Ascending aorta (tissue), 2 donors: ENCODE data around the gene FAM131C. TPM values are rescaled to one million over a fixed set of nuclear protein-coding genes. Genes with fewer than 3 reads are reported as not detected.
A peak's percentile ranks its signal among the peaks of the same experiment; 100 is the strongest.

Experiments
- DNase-seq, 2 donors: peaks; one replicate each; pipeline ENCODE4 v3.0.0-alpha.2; 2019; ENCODE audit warnings: low spot score in 2 of 2
- H3K27ac ChIP-seq, 2 donors: fragments of 200-600 bp; sonication (generic); one replicate each; pipeline ENCODE4 v1.5.1; 2016 to 2017; ENCODE audit warnings: mild to moderate bottlenecking in 1 of 2
- H3K27me3 ChIP-seq: fragments of 200-600 bp; sonication (generic); one replicate; pipeline ENCODE4 v1.5.1; 2017
- H3K36me3 ChIP-seq, 2 donors: fragments of 200-600 bp; sonication (generic); one replicate each; pipeline ENCODE4 v1.5.1; 2016
- H3K4me1 ChIP-seq, 2 donors: fragments of 200-600 bp; sonication (generic); one replicate each; pipeline ENCODE4 v1.5.1; 2016 to 2017; ENCODE audit warnings: mild to moderate bottlenecking in 1 of 2
- H3K4me3 ChIP-seq, 2 donors: fragments of 200-600 bp; sonication (generic); one replicate each; pipeline ENCODE4 v1.5.1; 2016 to 2017; ENCODE audit warnings: mild to moderate bottlenecking in 1 of 2
- H3K9me3 ChIP-seq, 2 donors: fragments of 200-600 bp; sonication (generic); one replicate each; pipeline ENCODE4 v1.5.1; 2016
- intact Hi-C: fragments of 100-400 bp; cut with DNase I; formaldehyde crosslinking; loops from one replicate; pipeline ENCODE4 v1.15.1; 2023
- total RNA-seq: library from RNA; depleted of rRNA; stranded (reverse); fragments of >200 nt; gene quantifications from one replicate; pipeline ENCODE4 v1.1.0, GENCODE V29; 2016
- TF ChIP-seq, protein P1 (sequence below), 3 experiments: fragments of 200-600 bp in 2 of 3; fragments of 450-650 bp in 1 of 3; sonication (generic) in 2 of 3; IDR thresholded peaks; one replicate each; pipeline ENCODE4 v1.5.1; 2016 to 2019; ENCODE audit warnings: antibody characterized with exemption in 3 of 3, mild to moderate bottlenecking in 1 of 3, moderate library complexity in 1 of 3

The FAM131C gene
- total RNA-seq, 1 donor from 2014 or later, result 0.21 TPM

DNA sequence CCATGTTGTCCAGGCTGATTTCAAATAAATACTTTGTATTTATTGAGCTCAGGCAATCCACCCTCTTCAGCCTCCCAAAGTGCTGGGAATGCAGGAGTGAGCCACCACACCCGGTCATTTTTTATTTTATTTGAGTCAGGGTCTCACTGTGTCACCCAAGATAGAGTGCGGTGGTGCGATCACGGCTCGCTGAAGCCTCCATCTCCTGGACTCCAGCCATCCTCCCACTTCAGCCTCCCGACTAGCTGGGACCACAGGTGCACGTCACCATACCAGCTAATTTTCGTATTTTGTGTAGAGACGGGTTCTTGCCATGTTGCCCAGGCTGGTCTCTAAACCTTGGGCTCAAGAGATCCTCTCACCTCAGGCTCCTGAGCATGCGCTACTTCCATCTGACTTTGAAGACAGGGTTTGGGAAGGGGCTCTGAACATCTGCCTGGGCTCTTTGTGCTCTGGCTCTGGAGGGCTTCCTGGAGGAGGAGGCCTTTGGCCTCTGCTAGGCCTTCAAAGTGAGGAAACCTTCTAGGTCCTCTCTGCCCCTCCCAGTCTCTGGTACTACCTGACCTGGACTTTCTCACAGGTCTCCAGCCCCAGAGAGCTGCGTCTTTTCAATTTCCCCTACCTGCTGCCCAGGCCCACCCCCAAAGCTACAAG is 61.4 kb downstream of the FAM131C start:
- Histone ChIP-seq H3K27me3 (no peaks in the 10 kb centered on the region), H3K9me3 (no peaks in the 10 kb centered on the region), H3K27ac (peak overlapping the region; percentile 95 to 98), H3K4me1 (peaks cover 15 to 38% of the 10 kb centered on the region in 2 donors), H3K36me3 (peaks cover 0 to 4% of the 10 kb centered on the region in 2 donors), H3K4me3 (peak overlapping the region in 1 of 2 donors; percentile 74)
- TF ChIP-seq, protein P1, sequence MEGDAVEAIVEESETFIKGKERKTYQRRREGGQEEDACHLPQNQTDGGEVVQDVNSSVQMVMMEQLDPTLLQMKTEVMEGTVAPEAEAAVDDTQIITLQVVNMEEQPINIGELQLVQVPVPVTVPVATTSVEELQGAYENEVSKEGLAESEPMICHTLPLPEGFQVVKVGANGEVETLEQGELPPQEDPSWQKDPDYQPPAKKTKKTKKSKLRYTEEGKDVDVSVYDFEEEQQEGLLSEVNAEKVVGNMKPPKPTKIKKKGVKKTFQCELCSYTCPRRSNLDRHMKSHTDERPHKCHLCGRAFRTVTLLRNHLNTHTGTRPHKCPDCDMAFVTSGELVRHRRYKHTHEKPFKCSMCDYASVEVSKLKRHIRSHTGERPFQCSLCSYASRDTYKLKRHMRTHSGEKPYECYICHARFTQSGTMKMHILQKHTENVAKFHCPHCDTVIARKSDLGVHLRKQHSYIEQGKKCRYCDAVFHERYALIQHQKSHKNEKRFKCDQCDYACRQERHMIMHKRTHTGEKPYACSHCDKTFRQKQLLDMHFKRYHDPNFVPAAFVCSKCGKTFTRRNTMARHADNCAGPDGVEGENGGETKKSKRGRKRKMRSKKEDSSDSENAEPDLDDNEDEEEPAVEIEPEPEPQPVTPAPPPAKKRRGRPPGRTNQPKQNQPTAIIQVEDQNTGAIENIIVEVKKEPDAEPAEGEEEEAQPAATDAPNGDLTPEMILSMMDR (IDR thresholded peaks at IDR 0.05), result no peak
- DNase-seq, result no peak
- intact Hi-C loops, result loop anchor here (5.0 kb wide), 1 partner anchor 355 kb away; the partner anchor contains the start of gene SZRD1

- TF ChIP-seq, protein P1 (IDR thresholded peaks at IDR 0.05), result no peak
- intact Hi-C loops, result loop anchor here (5.0 kb wide), 1 partner anchor 356 kb away; the partner anchor contains the start of gene SZRD1
- H3K27ac ChIP-seq, result no peak overlapping the region
These were observed 62.6 kb downstream of the FAM131C start for GRCh38 chr1:16010837-16011236.

GRCh38 chr1:16009678-16010077 is 63.8 kb downstream of the FAM131C start:
- no peaks in the 10 kb centered on the region for H3K9me3 ChIP-seq
- no peaks in the 10 kb centered on the region for H3K27me3 ChIP-seq
- no peak overlapping the region for H3K27ac ChIP-seq
- intact Hi-C loops, result loop anchor here (1.0 to 5.0 kb wide), 3 partner anchors 23 to 358 kb away; partner anchors contain the start of gene SZRD1
- no peaks in the 10 kb centered on the region for H3K36me3 ChIP-seq
- DNase-seq, result no peak
- no peak overlapping the region for H3K4me3 ChIP-seq
- H3K4me1 ChIP-seq, result peaks cover 14 to 23% of the 10 kb centered on the region in 2 donors
- TF ChIP-seq, protein P1 (IDR thresholded peaks at IDR 0.05), result no peak

More at GRCh38 chr1:16010837-16011236, 62.6 kb downstream of the FAM131C start:
- peaks cover 15 to 35% of the 10 kb centered on the region in 2 donors for H3K4me1 ChIP-seq
- no peaks in the 10 kb centered on the region for H3K27me3 ChIP-seq
- no peaks in the 10 kb centered on the region for H3K9me3 ChIP-seq
- DNase-seq, result no peak
- H3K36me3 ChIP-seq, result no peaks in the 10 kb centered on the region
- H3K4me3 ChIP-seq, result no peak overlapping the region

GRCh38 chr1:16009030-16009460 is 64.4 kb downstream of the FAM131C start:
- H3K4me1 ChIP-seq, result peaks cover 8 to 17% of the 10 kb centered on the region in 2 donors
- no peak overlapping the region for H3K4me3 ChIP-seq
- no peak overlapping the region for H3K27ac ChIP-seq
- intact Hi-C loops, result loop anchor here (1.0 kb wide), 2 partner anchors 23 to 47 kb away; no protein-coding TSS in a partner anchor
- no peaks in the 10 kb centered on the region for H3K9me3 ChIP-seq
- H3K36me3 ChIP-seq, result no peaks in the 10 kb centered on the region
- DNase-seq, result peak in 1 of 2 donors; percentile 89
- H3K27me3 ChIP-seq, result no peaks in the 10 kb centered on the region
- TF ChIP-seq, protein P1 (IDR thresholded peaks at IDR 0.05), result peak; percentile 97 to 98 (median 98)

Other genes starting within 250 kb of the FAM131C start
- 53.9 TPM for gene SPEN, start 225.9 kb downstream of the FAM131C start, total RNA-seq
- 155 TPM for gene ZBTB17, start 97.5 kb downstream of the FAM131C start, total RNA-seq
- gene SRARP, start 69.4 kb downstream of the FAM131C start, total RNA-seq, result not detected
- gene HSPB7, start 55.6 kb downstream of the FAM131C start, total RNA-seq, result 191 TPM
- not detected for gene CLCNKA, start 51.6 kb downstream of the FAM131C start, total RNA-seq
- not detected for gene CLCNKB, start 29.9 kb downstream of the FAM131C start, total RNA-seq
- 42.7 TPM for gene EPHA2, start 82.4 kb upstream of the FAM131C start, total RNA-seq
- gene ARHGEF19, start 139.0 kb upstream of the FAM131C start, total RNA-seq, result 1.5 TPM
- gene CPLANE2, start 163.5 kb upstream of the FAM131C start, total RNA-seq, result not detected